K562 (cell line): ENCODE measurements around the gene SFI1. TPM values are rescaled to one million over a fixed set of nuclear protein-coding genes. Genes with fewer than 3 reads are reported as not detected.

Experiments
- ATAC-seq: fragments of 200-7000 bp; cut with Tn5 transposase; 3 replicates; pipeline ENCODE4 v1.9.1; 2020; ENCODE audit warnings: moderate library complexity
- BruUV-seq: library from RNA; stranded (reverse); fragments of 400-500 nt; replicated peaks from 2 replicates; lab custom pipeline; 2021; lab: Mats Ljungman, UMichigan
- CTCF ChIA-PET: fragments of 300-600 bp; formaldehyde crosslinking; extraction: SDS; loops from one replicate; lab custom pipeline; 2021; ENCODE audit warnings: low intra/inter-chr PET ratio; lab: Yijun Ruan, JAX
- POLR2A ChIA-PET: fragments of 300-600, 350-650 bp; sonication (Branson Sonifier 250); formaldehyde crosslinking; extraction: SDS; loops from one replicate; lab custom pipeline; 2021; ENCODE audit warnings: antibody characterized with exemption, inconsistent platforms; lab: Yijun Ruan, JAX
- DNase-seq, 4 experiments: peaks; one replicate each; pipeline versions ENCODE4 v3.0.0 to v3.0.0-alpha.2; 2011 to 2018; ENCODE audit warnings: low spot score in 3 of 4, mixed read lengths in 3 of 4; ENCODE audit errors: extremely low read depth in 1 of 4
- FAIRE-seq: peaks from 2 replicates; lab custom pipeline; 2011; peaks lifted over from hg19 to GRCh38; lab: Jason Lieb, UNC
- H2AFZ ChIP-seq: 2 replicates; pipeline ENCODE4 v1.6.0; 2011; ENCODE audit warnings: low read depth, low read length, control low read depth, inconsistent platforms
- H3K27ac ChIP-seq: fragments of 200-600 bp; 3 replicates; pipeline ENCODE4 v1.8.0; 2011; ENCODE audit warnings: low read depth, mild to moderate bottlenecking, control low read depth, inconsistent platforms, low read length, moderate library complexity, mixed read lengths; ENCODE audit errors: extremely low read depth
- H3K27me3 ChIP-seq, 2 experiments: fragments of 300-600 bp in 1 of 2; 2 replicates in 1 of 2; 3 replicates in 1 of 2; pipeline versions ENCODE4 v1.6.0 to v1.8.0; 2011; ENCODE audit warnings: inconsistent platforms in 2 of 2, low read length in 2 of 2, mild to moderate bottlenecking in 1 of 2, mixed read lengths in 1 of 2, moderate library complexity in 1 of 2; ENCODE audit not compliant: control insufficient read depth in 2 of 2, insufficient read depth in 2 of 2
- H3K36me3 ChIP-seq: fragments of 300-600 bp; 3 replicates; pipeline ENCODE4 v1.8.0; 2011; ENCODE audit warnings: mild to moderate bottlenecking, low read length, inconsistent platforms; ENCODE audit not compliant: control insufficient read depth, insufficient read depth
- H3K4me1 ChIP-seq, 2 experiments: fragments of 200-600 bp in 1 of 2; replicated peaks in 1 of 2; 2 replicates in 1 of 2; 3 replicates in 1 of 2; pipeline versions ENCODE4 v1.5.1 to v1.8.0; 2011; ENCODE audit warnings: inconsistent platforms in 2 of 2, low read length in 2 of 2, mild to moderate bottlenecking in 1 of 2, mixed read lengths in 1 of 2, moderate library complexity in 1 of 2; ENCODE audit not compliant: control insufficient read depth in 2 of 2, insufficient read depth in 2 of 2
- H3K4me2 ChIP-seq: 2 replicates; pipeline ENCODE4 v1.6.1; 2011; ENCODE audit warnings: low read length, control low read depth, inconsistent platforms, mixed read lengths; ENCODE audit not compliant: insufficient read depth
- H3K4me3 ChIP-seq: fragments of 200-600 bp; sonication (generic), shearing (Covaris generic); 2 replicates; pipeline ENCODE4 v1.5.1; 2016; ENCODE audit warnings: control low read depth, inconsistent platforms
- H3K79me2 ChIP-seq: fragments of 200-600 bp; 3 replicates; pipeline ENCODE4 v1.8.0; 2011; ENCODE audit warnings: low read length, inconsistent platforms; ENCODE audit not compliant: control insufficient read depth, insufficient read depth
- H3K9ac ChIP-seq, 2 experiments: 2 replicates each; pipeline versions ENCODE4 v1.6.0 to v1.6.1; 2011; ENCODE audit warnings: low read depth in 2 of 2, low read length in 2 of 2, control low read depth in 1 of 2, inconsistent platforms in 1 of 2, mild to moderate bottlenecking in 1 of 2, mixed read lengths in 1 of 2; ENCODE audit not compliant: insufficient read depth in 1 of 2
- H3K9me1 ChIP-seq: one replicate; pipeline ENCODE4 v1.6.0; 2011; ENCODE audit warnings: inconsistent platforms, mild to moderate bottlenecking, low read length, moderate library complexity; ENCODE audit not compliant: control insufficient read depth, insufficient read depth
- H3K9me3 ChIP-seq: replicated peaks from 2 replicates; pipeline ENCODE4 v1.5.1; 2011; ENCODE audit warnings: low read depth, low read length, inconsistent platforms; ENCODE audit not compliant: control insufficient read depth, insufficient read depth
- H4K20me1 ChIP-seq: replicated peaks from 2 replicates; pipeline ENCODE4 v1.6.1; 2011; ENCODE audit warnings: low read length, inconsistent platforms, mixed read lengths; ENCODE audit not compliant: control insufficient read depth, insufficient read depth
- ARID2 ChIP-seq: fragments of 450-650 bp; IDR thresholded peaks from 2 replicates; pipeline ENCODE4 v1.6.1; 2017; ENCODE audit warnings: antibody characterized with exemption, mild to moderate bottlenecking
- CTCF ChIP-seq, 3 experiments: IDR thresholded peaks in 2 of 3; conservative IDR thresholded peaks in 1 of 3; 2 replicates each; pipeline ENCODE4 v1.5.1; 2011 to 2012; ENCODE audit warnings: low read length in 3 of 3, mild to moderate bottlenecking in 3 of 3, control low read depth in 2 of 3, improper control_type of control experiment in 1 of 3, inconsistent platforms in 1 of 3, low read depth in 1 of 3, mixed read lengths in 1 of 3, moderate library complexity in 1 of 3; ENCODE audit not compliant: insufficient read depth in 2 of 3
- EGR1 ChIP-seq: fragments of 450-650 bp; conservative IDR thresholded peaks from 2 replicates; pipeline ENCODE4 v1.6.1; 2017; ENCODE audit warnings: mild to moderate bottlenecking
- ELF4 ChIP-seq: fragments of 450-650 bp; formaldehyde crosslinking; IDR thresholded peaks from 2 replicates; pipeline ENCODE4 v1.4.0; 2022; ENCODE audit warnings: missing genetic modification characterization
- GTF2A2 ChIP-seq: IDR thresholded peaks from 2 replicates; pipeline ENCODE4 v1.6.1; 2016; ENCODE audit warnings: mild to moderate bottlenecking, missing genetic modification characterization, missing compliant biosample characterization
- HDGF ChIP-seq: fragments of 450-650 bp; IDR thresholded peaks from 2 replicates; pipeline ENCODE4 v1.6.1; 2016
- HNRNPLL ChIP-seq: fragments of 200-400 bp; formaldehyde crosslinking; IDR thresholded peaks from 2 replicates; pipeline ENCODE4 v1.6.1; 2017; ENCODE audit warnings: low read length, low read depth, mild to moderate bottlenecking; ENCODE audit not compliant: poor library complexity, severe bottlenecking
- KLF13 ChIP-seq: fragments of 450-650 bp; IDR thresholded peaks from 2 replicates; pipeline ENCODE4 v1.6.1; 2016; ENCODE audit warnings: missing genetic modification characterization, low read depth, mild to moderate bottlenecking, missing compliant biosample characterization, moderate library complexity, borderline replicate concordance
- LARP7 ChIP-seq: fragments of 450-650 bp; IDR thresholded peaks from 2 replicates; pipeline ENCODE4 v1.6.1; 2016
- MYNN ChIP-seq, 2 experiments: sonication (generic); formaldehyde crosslinking in 1 of 2; IDR thresholded peaks; 2 replicates each; pipeline versions ENCODE4 v1.5.0 to v1.6.1; 2016 to 2020; ENCODE audit warnings: antibody characterized with exemption in 1 of 2, missing genetic modification reagents in 1 of 2
- OTX1 ChIP-seq: fragments of 450-650 bp; formaldehyde crosslinking; IDR thresholded peaks from 2 replicates; pipeline ENCODE4 v1.4.0; 2022; ENCODE audit warnings: mild to moderate bottlenecking
- PRDM10 ChIP-seq: fragments of 450-650 bp; IDR thresholded peaks from 2 replicates; pipeline ENCODE4 v1.6.1; 2018; ENCODE audit not compliant: partially characterized antibody
- RAD51 ChIP-seq: fragments of 450-650 bp; IDR thresholded peaks from 2 replicates; pipeline ENCODE4 v1.7.1; 2016; ENCODE audit warnings: low read depth, mild to moderate bottlenecking, borderline replicate concordance
- SRF ChIP-seq, 2 experiments: fragments of 250-450, 450-650 bp in 1 of 2; sonication (Bioruptor Pico) in 1 of 2; sonication (generic) in 1 of 2; formaldehyde crosslinking; IDR thresholded peaks; 2 replicates each; pipeline versions ENCODE4 v1.5.0 to v1.5.1; 2020 to 2022; ENCODE audit warnings: mild to moderate bottlenecking in 1 of 2, missing genetic modification reagents in 1 of 2
- SUPT5H ChIP-seq: fragments of 450-650 bp; IDR thresholded peaks from 2 replicates; pipeline ENCODE4 v1.6.1; 2016
- TAF9B ChIP-seq: fragments of 450-650 bp; IDR thresholded peaks from 2 replicates; pipeline ENCODE4 v1.6.1; 2018; ENCODE audit warnings: mild to moderate bottlenecking; ENCODE audit not compliant: partially characterized antibody
- WGBS: fragments of 100-300 bp; shearing (Covaris generic); methylation state at CpG from one replicate; pipeline ENCODE4 v1.1.6; 2016; ENCODE audit warnings: low coverage, mixed read lengths; ENCODE audit not compliant: insufficient coverage; ENCODE audit errors: missing lambda C conversion rate; 5-methylcytosine and 5-hydroxymethylcytosine counted together
- in situ Hi-C: fragments of 300-500 bp; cut with MboI; formaldehyde crosslinking; loops from 4 replicates; pipeline ENCODE4 v1.15.0; 2018; ENCODE audit warnings: inconsistent platforms, mixed read lengths
- intact Hi-C: fragments of 100-400 bp; cut with micrococcal nuclease; formaldehyde crosslinking; loops from 2 replicates; pipeline ENCODE4 v1.14.2; 2022
- polyA plus RNA-seq, 8 experiments: library from polyadenylated mRNA; depleted of rRNA in 4 of 8; stranded (reverse) in 5 of 8; unstranded in 3 of 8; fragments of >200 nt; fragmentation: Nextera tagmentation in 2 of 8; fragmentation: Illumina TruSeq in 1 of 8; extraction: Ambion mirVana in 2 of 8; extraction: Trizol in 1 of 8; gene quantifications; 2 replicates each; pipeline versions ENCODE4 v1.2.1 to v1.2.3, GENCODE V29; 2011 to 2014; ENCODE audit warnings: inconsistent platforms in 1 of 8, missing spikeins in 1 of 8
- total RNA-seq, 7 experiments: library from RNA; depleted of rRNA in 6 of 7; stranded (reverse); fragments of >200 nt in 6 of 7; fragmentation: Illumina TruSeq in 2 of 7; extraction: Trizol in 2 of 7; gene quantifications; 2 replicates each; pipeline versions ENCODE4 v1.2.1 to v1.2.3, GENCODE V29; 2011 to 2021; ENCODE audit warnings: low replicate concordance in 1 of 7

The SFI1 gene
- total and polyA plus RNA-seq, 9 of the 15 experiments (the other 6 are each of a cell fraction or from before 2014, with no cell fraction given), result 3.0 to 25.6 (median 14.1) TPM

GRCh38 chr22:31628969-31629708, 132.8 kb downstream of the SFI1 start:
- peak; percentile 30 for TF ChIP-seq HNRNPLL
- peak; percentile 49 for TF ChIP-seq SUPT5H
- peak; percentile 79 for TF ChIP-seq EGR1
- peak; percentile 92 for TF ChIP-seq PRDM10
- no peak for TF ChIP-seq KLF13 (tag)
- TF ChIP-seq GTF2A2 (tag), result no peak
- TF ChIP-seq ELF4 (CRISPR knock-in tag), result 0 out of 2 replicates have a peak, but pooled peaks have one; percentile 27
- peak; percentile 87; the same call in 1 of the 2 replicates for TF ChIP-seq HDGF
- TF ChIP-seq TAF9B, result no peak
- TF ChIP-seq RAD51, result no peak
- peak; percentile 49; the same call in 1 of the 2 replicates for TF ChIP-seq OTX1 (CRISPR knock-in tag)
- peak in 2 of 3 experiments; percentile 1 to 32; a peak in 2 of 6 replicates for TF ChIP-seq CTCF (IDR thresholded peaks at IDR 0.05 in 2 of 3, conservative IDR thresholded peaks at IDR 0.05 in 1 of 3; ENCODE audit: insufficient read depth in 2 of 3, low read depth in 1 of 3, low read length in 3 of 3)
- 0 out of 2 replicates have a peak, but pooled peaks have one; percentile 31 for TF ChIP-seq LARP7
- TF ChIP-seq MYNN (IDR thresholded peaks at IDR 0.05), result peak; percentile 60; the same call in 1 of the 2 replicates
- no peak for TF ChIP-seq MYNN (CRISPR knock-in tag; IDR thresholded peaks at IDR 0.05)
- 0 out of 2 replicates have a peak, but pooled peaks have one; percentile 44 for TF ChIP-seq ARID2
- no peak for TF ChIP-seq SRF (CRISPR knock-in tag; IDR thresholded peaks at IDR 0.05)
- H3K27me3 ChIP-seq, result no peaks in the 10 kb centered on the region
- peak overlapping the region; percentile 82 for H3K4me3 ChIP-seq
- CTCF ChIA-PET, result no interaction called here
- no peaks in the 10 kb centered on the region for H4K20me1 ChIP-seq
- H3K4me1 ChIP-seq, result peaks cover 50 to 68% of the 10 kb centered on the region in 2 experiments
- peak overlapping the region; percentile 84 for H3K4me2 ChIP-seq
- peaks cover 40% of the 10 kb centered on the region; the same call in 2 of the 3 replicates for H3K36me3 ChIP-seq
- no peak overlapping the region for H2AFZ ChIP-seq
- intact Hi-C loops, result no loop called here
- DNase-seq (peak in 2 of 4 experiments; percentile 48 to 50), FAIRE-seq (peak; percentile 51), ATAC-seq (no peak)
- WGBS, result 72% methylated on average over 15 of the region's 17 CpGs
- POLR2A ChIA-PET, result no interaction called here
- H3K79me2 ChIP-seq, result peaks cover 92% of the 10 kb centered on the region
- H3K9me3 ChIP-seq, result no peaks in the 10 kb centered on the region
- peak overlapping the region; percentile 36; the same call in 2 of the 3 replicates for H3K27ac ChIP-seq
- peaks cover 3% of the 10 kb centered on the region for H3K9me1 ChIP-seq
- H3K9ac ChIP-seq, result peak overlapping the region; percentile 89 to 94; a peak in 3 of 4 replicates
- in situ Hi-C loops, result no loop called here
- BruUV-seq, result no TSS peak
